Liver (tissue), 9 donors: Measurements from ENCODE around the gene LRP4. TPM values are rescaled to one million over a fixed set of nuclear protein-coding genes. Genes with fewer than 3 reads are reported as not detected.

ENCODE experiments used
- DNase-seq: peaks from one replicate; pipeline ENCODE4 v3.0.0-alpha.2; 2017; ENCODE audit warnings: low spot score
- H3K27ac ChIP-seq, 2 donors: one replicate each; pipeline ENCODE4 v1.7.0; 2013; ENCODE audit warnings: inconsistent platforms in 2 of 2, low read length in 2 of 2, control low read depth in 1 of 2, low read depth in 1 of 2, mild to moderate bottlenecking in 1 of 2
- H3K27me3 ChIP-seq, 4 donors: one replicate each; pipeline versions ENCODE4 v1.6.1 to v1.7.0; 2013; ENCODE audit warnings: low read length in 3 of 4, inconsistent platforms in 1 of 4, mild to moderate bottlenecking in 1 of 4, moderate library complexity in 1 of 4; ENCODE audit not compliant: control insufficient read depth in 4 of 4, insufficient read depth in 4 of 4
- H3K36me3 ChIP-seq, 4 donors: one replicate each; pipeline versions ENCODE4 v1.6.1 to v1.7.0; 2013; ENCODE audit warnings: low read length in 3 of 4, mild to moderate bottlenecking in 3 of 4, low read depth in 1 of 4, moderate library complexity in 1 of 4; ENCODE audit not compliant: control insufficient read depth in 4 of 4, insufficient read depth in 3 of 4
- H3K4me1 ChIP-seq, 4 donors: one replicate each; pipeline versions ENCODE4 v1.6.1 to v1.7.0; 2013; ENCODE audit warnings: low read length in 3 of 4, mild to moderate bottlenecking in 3 of 4, moderate library complexity in 1 of 4; ENCODE audit not compliant: control insufficient read depth in 4 of 4, insufficient read depth in 4 of 4
- H3K4me3 ChIP-seq, 3 donors: one replicate each; pipeline versions ENCODE4 v1.6.1 to v1.7.0; 2013; ENCODE audit warnings: low read length in 3 of 3, control low read depth in 1 of 3, low read depth in 1 of 3, mild to moderate bottlenecking in 1 of 3
- H3K9ac ChIP-seq, 2 donors: one replicate each; pipeline ENCODE4 v1.7.0; 2013; ENCODE audit warnings: low read length in 2 of 2, mild to moderate bottlenecking in 2 of 2, moderate library complexity in 2 of 2, control low read depth in 1 of 2, low read depth in 1 of 2
- H3K9me3 ChIP-seq, 4 donors: one replicate each; pipeline versions ENCODE4 v1.6.1 to v1.7.0; 2013; ENCODE audit warnings: low read length in 3 of 4; ENCODE audit not compliant: control insufficient read depth in 4 of 4
- ATF3 ChIP-seq: IDR thresholded peaks from 2 replicates; pipeline ENCODE4 v1.6.1; 2016; ENCODE audit warnings: antibody characterized with exemption
- EGR1 ChIP-seq, 2 donors: IDR thresholded peaks; 2 replicates each; pipeline ENCODE4 v1.6.1; 2016 to 2018; ENCODE audit warnings: antibody characterized with exemption in 2 of 2, low read depth in 2 of 2
- FOXA1 ChIP-seq: IDR thresholded peaks from 2 replicates; pipeline ENCODE4 v1.6.1; 2016; ENCODE audit warnings: antibody characterized with exemption
- FOXA2 ChIP-seq: IDR thresholded peaks from 2 replicates; pipeline ENCODE4 v1.6.1; 2016; ENCODE audit warnings: antibody characterized with exemption
- HNF4A ChIP-seq, 2 donors: conservative IDR thresholded peaks; 2 replicates each; pipeline ENCODE4 v1.6.1; 2016; ENCODE audit warnings: antibody characterized with exemption in 2 of 2, mild to moderate bottlenecking in 2 of 2
- HNF4G ChIP-seq: IDR thresholded peaks from 2 replicates; pipeline ENCODE4 v1.6.1; 2016; ENCODE audit warnings: antibody characterized with exemption
- MAX ChIP-seq: IDR thresholded peaks from 2 replicates; pipeline ENCODE4 v1.6.1; 2016; ENCODE audit warnings: antibody characterized with exemption
- NR2F2 ChIP-seq: IDR thresholded peaks from 2 replicates; pipeline ENCODE4 v1.6.1; 2016; ENCODE audit warnings: antibody characterized with exemption
- REST ChIP-seq: IDR thresholded peaks from 2 replicates; pipeline ENCODE4 v1.6.1; 2016; ENCODE audit warnings: antibody characterized with exemption, mild to moderate bottlenecking
- SP1 ChIP-seq: IDR thresholded peaks from 2 replicates; pipeline ENCODE4 v1.6.1; 2018; ENCODE audit warnings: antibody characterized with exemption, mild to moderate bottlenecking
- TAF1 ChIP-seq: conservative IDR thresholded peaks from 2 replicates; pipeline ENCODE4 v1.6.1; 2016; ENCODE audit warnings: antibody characterized with exemption, mild to moderate bottlenecking
- ZBTB33 ChIP-seq: IDR thresholded peaks from 2 replicates; pipeline ENCODE4 v1.6.1; 2016; ENCODE audit warnings: antibody characterized with exemption
- WGBS: extraction: QIAGEN DNeasy Blood & Tissue Kit; methylation state at CpG from one replicate; pipeline ENCODE4 v1.1.7; 2013; 5-methylcytosine and 5-hydroxymethylcytosine counted together
- polyA plus RNA-seq, 2 donors: library from polyadenylated mRNA; stranded (reverse) in 1 of 2; unstranded in 1 of 2; fragments of 200-250 nt in 1 of 2; fragments of >200 nt in 1 of 2; fragmentation: Nextera tagmentation in 1 of 2; extraction: Ambion mirVana in 1 of 2; gene quantifications; one replicate each; pipeline versions ENCODE4 v1.2.1 to v1.2.3, GENCODE V29; 2013 to 2015
- total RNA-seq, 2 donors: library from RNA; depleted of rRNA; stranded (reverse); fragments of >200 nt; gene quantifications; one replicate each; pipeline ENCODE4 v1.2.3, GENCODE V29; 2014
- donor health status: healthy.
- donor health status: healthy.
- donor health status: healthy.
- donor health status: healthy.
- donor health status: healthy.

LRP4 gene
- total and polyA plus RNA-seq, 4 donors = 0.50 to 3.1 (median 0.90) TPM

GRCh38 chr11:46858920-46859546, 59.3 kb downstream of the LRP4 start:
- H3K27ac ChIP-seq = no peak overlapping the region
- no peaks in the 10 kb centered on the region for H3K36me3 ChIP-seq
- WGBS = 90% methylated on average over 12 of the region's 12 CpGs

GRCh38 chr11:46857666-46858065, 60.7 kb downstream of the LRP4 start:
- TF ChIP-seq MAX = no peak
- TF ChIP-seq FOXA1 = no peak
- Histone ChIP-seq H3K36me3 (no peaks in the 10 kb centered on the region), H3K27ac (no peak overlapping the region), H3K4me3 (no peak overlapping the region), H3K4me1 (peaks cover 0 to 3% (median 0%) of the 10 kb centered on the region in 4 donors), H3K27me3 (no peaks in the 10 kb centered on the region), H3K9ac (no peak overlapping the region), H3K9me3 (no peaks in the 10 kb centered on the region)
- WGBS = 76% methylated on average over 4 of the region's 4 CpGs
- no peak for DNase-seq

More at GRCh38 chr11:46858920-46859546, 59.3 kb downstream of the LRP4 start:
- Histone ChIP-seq H3K9ac (no peak overlapping the region), H3K9me3 (no peaks in the 10 kb centered on the region), H3K27me3 (no peaks in the 10 kb centered on the region), H3K4me1 (peaks cover 0 to 3% (median 0%) of the 10 kb centered on the region in 4 donors), H3K4me3 (no peak overlapping the region)
- no peak for TF ChIP-seq FOXA2
- no peak for TF ChIP-seq REST
- no peak for TF ChIP-seq HNF4A (conservative IDR thresholded peaks at IDR 0.05)
- no peak for TF ChIP-seq EGR1 (IDR thresholded peaks at IDR 0.05; ENCODE audit: low read depth in 2 of 2)
- TF ChIP-seq MAX = no peak
- no peak for TF ChIP-seq TAF1
- TF ChIP-seq SP1 = no peak
- no peak for TF ChIP-seq NR2F2
- TF ChIP-seq ZBTB33 = no peak
- TF ChIP-seq ATF3 = no peak
- no peak for TF ChIP-seq HNF4G
- no peak for DNase-seq
